ENCODE results near the gene NCOA3. TPM values are rescaled to one million over a fixed set of nuclear protein-coding genes. Genes with fewer than 3 reads are reported as not detected.

The NCOA3 gene
- total RNA-seq, 1 experiment from 2014 or later, result 25.9 TPM

GRCh38 chr20:47603260-47603659 is 101.6 kb downstream of the NCOA3 start (continued):
- TF ChIP-seq REST (IDR thresholded peaks at IDR 0.05; ENCODE audit: low read depth), result no peak
- TF ChIP-seq CTCF (IDR thresholded peaks at IDR 0.05 in 2 of 3, conservative IDR thresholded peaks at IDR 0.05 in 1 of 3; ENCODE audit: borderline replicate concordance in 1 of 3, insufficient read depth in 1 of 3, low read depth in 2 of 3, low read length in 2 of 3), result no peak
- no peak for TF ChIP-seq CEBPB (IDR thresholded peaks at IDR 0.05; ENCODE audit: low read depth)
- no peak for TF ChIP-seq ZFX (IDR thresholded peaks at IDR 0.05)
- TF ChIP-seq POLR2A (IDR thresholded peaks at IDR 0.05; ENCODE audit: borderline replicate concordance, extremely low read depth, insufficient read depth, insufficient read length), result no peak
- no peak for TF ChIP-seq EZH2phosphoT487 (IDR thresholded peaks at IDR 0.05; ENCODE audit: borderline replicate concordance)
- TF ChIP-seq ZNF274 (IDR thresholded peaks at IDR 0.05; ENCODE audit: low read depth, low read length), result no peak

- ChIA-PET POLR2A (no interaction called here), CTCF (no interaction called here), RAD21 (ENCODE audit: low non-redundant PET in 1 of 2, low total read pairs in 2 of 2, uncharacterized antibody in 2 of 2, unreplicated experiment in 2 of 2) (no interaction called here)
- peaks cover 15 to 19% of the 10 kb centered on the region in 2 experiments for H3K4me1 ChIP-seq (ENCODE audit: control insufficient read depth in 1 of 2, insufficient read depth in 2 of 2, low read length in 2 of 2)
- H3K4me3 ChIP-seq (replicated peaks in 1 of 2; ENCODE audit: low read depth in 1 of 2, low read length in 2 of 2), result no peak overlapping the region
- intact Hi-C loops (cut with micrococcal nuclease), result no loop called here
- DNase-seq (ENCODE audit: low read depth, low spot score) (no peak), ATAC-seq (no peak)
- no peak overlapping the region for H3K4me2 ChIP-seq (ENCODE audit: low read length)
- no TSS peak for BruUV-seq (replicated peaks)
- H2AFZ ChIP-seq (ENCODE audit: low read depth, low read length, poor library complexity, severe bottlenecking), result no peak overlapping the region
- no peaks in the 10 kb centered on the region for H4K20me1 ChIP-seq (ENCODE audit: insufficient read depth)
- no peak overlapping the region for H3K27ac ChIP-seq (ENCODE audit: low read depth, low read length)
- no peaks in the 10 kb centered on the region for H3K9me3 ChIP-seq (ENCODE audit: control insufficient read depth in 1 of 2, insufficient read depth in 1 of 2, low read depth in 1 of 2, low read length in 2 of 2)
- no peaks in the 10 kb centered on the region for H3K9me2 ChIP-seq (ENCODE audit: insufficient read depth)
- H3K27me3 ChIP-seq (ENCODE audit: insufficient read depth, low read length), result no peaks in the 10 kb centered on the region
- H3K79me2 ChIP-seq (ENCODE audit: insufficient read depth, low read length), result no peaks in the 10 kb centered on the region
- no peak overlapping the region for H3K9ac ChIP-seq (ENCODE audit: low read length)
- no peaks in the 10 kb centered on the region for H3K36me3 ChIP-seq (ENCODE audit: control insufficient read depth in 1 of 2, insufficient read depth in 2 of 2, low read length in 2 of 2)
- TF ChIP-seq FOSL1 (IDR thresholded peaks at IDR 0.05; ENCODE audit: low read depth) (no peak), EGR1 (IDR thresholded peaks at IDR 0.05; ENCODE audit: low read depth) (no peak), POLR2A (IDR thresholded peaks at IDR 0.05; ENCODE audit: borderline replicate concordance, extremely low read depth, insufficient read depth, insufficient read length) (no peak), CBX3 (IDR thresholded peaks at IDR 0.05; ENCODE audit: low read depth) (no peak), REST (IDR thresholded peaks at IDR 0.05; ENCODE audit: low read depth) (no peak), SIN3A (IDR thresholded peaks at IDR 0.05; ENCODE audit: low read depth) (no peak), EZH2phosphoT487 (IDR thresholded peaks at IDR 0.05; ENCODE audit: borderline replicate concordance) (no peak), YY1 (IDR thresholded peaks at IDR 0.05; ENCODE audit: extremely low read depth, insufficient replicate concordance, low read depth, low read length) (no peak), MAX (IDR thresholded peaks at IDR 0.05) (no peak), ELF1 (IDR thresholded peaks at IDR 0.05; ENCODE audit: borderline replicate concordance, low read depth) (no peak)
Measured at GRCh38 chr20:47605673-47606413, 104.2 kb downstream of the NCOA3 start.

Data from HCT116 (cell line).